Tibial nerve (tissue), 4 donors: ENCODE results near the gene XPNPEP2. TPM values are rescaled to one million over a fixed set of nuclear protein-coding genes. Genes with fewer than 3 reads are reported as not detected.

Source experiments
- DNase-seq, 2 donors: peaks; one replicate each; pipeline ENCODE4 v3.0.0-alpha.2; 2019; ENCODE audit warnings: low spot score in 2 of 2
- H3K27ac ChIP-seq, 4 donors: fragments of 200-600 bp; sonication (generic) in 3 of 4; one replicate each; pipeline ENCODE4 v1.5.1; 2017 to 2019; ENCODE audit warnings: mild to moderate bottlenecking in 1 of 4
- H3K27me3 ChIP-seq, 2 donors: fragments of 200-600 bp; sonication (generic) in 1 of 2; one replicate each; pipeline versions ENCODE4 v1.5.1 to v1.6.0; 2017 to 2019
- H3K36me3 ChIP-seq, 3 donors: fragments of 200-600 bp; sonication (generic); one replicate each; pipeline ENCODE4 v1.5.1; 2018 to 2019
- H3K4me1 ChIP-seq, 4 donors: fragments of 200-600 bp; sonication (generic) in 3 of 4; one replicate each; pipeline ENCODE4 v1.5.1; 2017 to 2019
- H3K4me3 ChIP-seq, 4 donors: fragments of 200-600 bp; sonication (generic) in 3 of 4; one replicate each; pipeline ENCODE4 v1.5.1; 2017 to 2019; ENCODE audit warnings: mild to moderate bottlenecking in 1 of 4, moderate library complexity in 1 of 4
- H3K9me3 ChIP-seq, 4 donors: fragments of 200-600 bp; sonication (generic) in 3 of 4; one replicate each; pipeline ENCODE4 v1.5.1; 2017 to 2019
- EP300 ChIP-seq, 2 donors: sonication (generic); formaldehyde crosslinking; IDR thresholded peaks; one replicate each; pipeline ENCODE4 v1.6.1; 2017; ENCODE audit warnings: antibody characterized with exemption in 2 of 2, mild to moderate bottlenecking in 1 of 2
- POLR2A ChIP-seq, 2 donors: fragments of 450-650 bp; IDR thresholded peaks; one replicate each; pipeline ENCODE4 v1.6.1; 2017; ENCODE audit warnings: antibody characterized with exemption in 2 of 2, mild to moderate bottlenecking in 2 of 2, moderate library complexity in 2 of 2
- WGBS, 2 donors: methylation state at CpG; one replicate each; pipeline ENCODE4 v1.1.5; 2018; 5-methylcytosine and 5-hydroxymethylcytosine counted together
- total RNA-seq, 4 donors: library from RNA; depleted of rRNA; stranded (reverse); fragments of >200 nt; gene quantifications; one replicate each; pipeline ENCODE4 v1.1.0, GENCODE V29; 2016
- TF ChIP-seq, protein P1 (sequence below), 5 experiments: fragments of 200-600 bp in 3 of 5; fragments of 450-650 bp in 2 of 5; sonication (generic) in 3 of 5; IDR thresholded peaks; one replicate each; pipeline ENCODE4 v1.5.1; 2016 to 2019; ENCODE audit warnings: antibody characterized with exemption in 5 of 5, mild to moderate bottlenecking in 3 of 5, moderate library complexity in 2 of 5

Gene XPNPEP2
- total RNA-seq, 4 donors from 2014 or later, result 0.87 to 10.0 (median 5.2) TPM

GRCh38 chrX:129721870-129722269 lies 16.9 kb upstream of the XPNPEP2 start:
- no peaks in the 10 kb centered on the region for H3K9me3 ChIP-seq
- DNase-seq, result no peak
- H3K27me3 ChIP-seq, result peaks cover 0 to 6% of the 10 kb centered on the region in 2 donors
- no peaks in the 10 kb centered on the region for H3K4me1 ChIP-seq
- 50 to 73% methylated on average over 2 to 4 of the region's 4 CpGs for WGBS, 2 donors
- no peaks in the 10 kb centered on the region for H3K36me3 ChIP-seq
- TF ChIP-seq POLR2A (IDR thresholded peaks at IDR 0.05) (no peak), EP300 (IDR thresholded peaks at IDR 0.05) (no peak)
- TF ChIP-seq, protein P1, sequence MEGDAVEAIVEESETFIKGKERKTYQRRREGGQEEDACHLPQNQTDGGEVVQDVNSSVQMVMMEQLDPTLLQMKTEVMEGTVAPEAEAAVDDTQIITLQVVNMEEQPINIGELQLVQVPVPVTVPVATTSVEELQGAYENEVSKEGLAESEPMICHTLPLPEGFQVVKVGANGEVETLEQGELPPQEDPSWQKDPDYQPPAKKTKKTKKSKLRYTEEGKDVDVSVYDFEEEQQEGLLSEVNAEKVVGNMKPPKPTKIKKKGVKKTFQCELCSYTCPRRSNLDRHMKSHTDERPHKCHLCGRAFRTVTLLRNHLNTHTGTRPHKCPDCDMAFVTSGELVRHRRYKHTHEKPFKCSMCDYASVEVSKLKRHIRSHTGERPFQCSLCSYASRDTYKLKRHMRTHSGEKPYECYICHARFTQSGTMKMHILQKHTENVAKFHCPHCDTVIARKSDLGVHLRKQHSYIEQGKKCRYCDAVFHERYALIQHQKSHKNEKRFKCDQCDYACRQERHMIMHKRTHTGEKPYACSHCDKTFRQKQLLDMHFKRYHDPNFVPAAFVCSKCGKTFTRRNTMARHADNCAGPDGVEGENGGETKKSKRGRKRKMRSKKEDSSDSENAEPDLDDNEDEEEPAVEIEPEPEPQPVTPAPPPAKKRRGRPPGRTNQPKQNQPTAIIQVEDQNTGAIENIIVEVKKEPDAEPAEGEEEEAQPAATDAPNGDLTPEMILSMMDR (IDR thresholded peaks at IDR 0.05), result no peak
- H3K27ac ChIP-seq, result no peak overlapping the region
- H3K4me3 ChIP-seq, result no peak overlapping the region

- peaks cover 0 to 18% of the 10 kb centered on the region in 2 donors for H3K27me3 ChIP-seq
- no peak overlapping the region for H3K27ac ChIP-seq
- no peaks in the 10 kb centered on the region for H3K36me3 ChIP-seq
- no peak overlapping the region for H3K4me3 ChIP-seq
- H3K4me1 ChIP-seq, result no peaks in the 10 kb centered on the region
- TF ChIP-seq, protein P1 (IDR thresholded peaks at IDR 0.05), result no peak
- TF ChIP-seq POLR2A (IDR thresholded peaks at IDR 0.05) (no peak), EP300 (IDR thresholded peaks at IDR 0.05) (no peak)
- H3K9me3 ChIP-seq, result no peaks in the 10 kb centered on the region
- WGBS, 2 donors, result 72 to 77% methylated on average over 4 of the region's 4 CpGs
- DNase-seq, result no peak
These were observed 15.3 kb upstream of the XPNPEP2 start for GRCh38 chrX:129723511-129723910.

DNA sequence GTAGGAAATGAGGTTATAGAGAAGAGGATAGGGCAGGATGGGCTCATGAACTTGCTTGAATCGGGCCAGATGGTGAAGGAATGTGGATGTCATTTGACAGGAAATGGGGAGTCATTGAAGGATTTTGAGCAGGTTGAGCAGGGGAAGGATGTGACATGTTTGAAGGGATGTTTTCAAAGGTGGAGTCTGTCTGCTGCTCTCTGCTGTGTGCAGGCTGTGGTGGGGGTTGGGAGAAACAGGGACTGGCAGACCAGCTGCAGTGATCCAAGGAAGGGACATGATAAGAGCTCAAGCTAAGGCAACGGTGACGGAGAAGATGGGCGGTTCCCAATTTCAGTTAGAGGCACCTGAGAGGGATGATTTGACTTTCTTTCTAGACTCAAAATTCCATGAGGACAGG lies 14.0 kb upstream of the XPNPEP2 start:
- WGBS, 2 donors, result 79 to 81% methylated on average over 4 of the region's 4 CpGs
- DNase-seq, result no peak

GRCh38 chrX:129726307-129727111 lies 12.3 kb upstream of the XPNPEP2 start:
- Histone ChIP-seq H3K27ac (no peak overlapping the region), H3K27me3 (peaks cover 0 to 18% of the 10 kb centered on the region in 2 donors), H3K36me3 (no peaks in the 10 kb centered on the region), H3K9me3 (no peaks in the 10 kb centered on the region), H3K4me1 (no peaks in the 10 kb centered on the region), H3K4me3 (no peak overlapping the region)
- DNase-seq, result peak; percentile 33 to 69
- 46 to 50% methylated on average over 4 of the region's 4 CpGs for WGBS, 2 donors
- TF ChIP-seq, protein P1 (IDR thresholded peaks at IDR 0.05), result peak; percentile 25 to 79 (median 52)
- no peak for TF ChIP-seq EP300 (IDR thresholded peaks at IDR 0.05)
- TF ChIP-seq POLR2A (IDR thresholded peaks at IDR 0.05), result no peak

More for the DNA sequence above, 14.0 kb upstream of the XPNPEP2 start:
- Histone ChIP-seq H3K4me1 (no peaks in the 10 kb centered on the region), H3K27me3 (peaks cover 0 to 18% of the 10 kb centered on the region in 2 donors), H3K9me3 (no peaks in the 10 kb centered on the region), H3K4me3 (no peak overlapping the region), H3K36me3 (no peaks in the 10 kb centered on the region), H3K27ac (no peak overlapping the region)
- TF ChIP-seq POLR2A (IDR thresholded peaks at IDR 0.05) (no peak), EP300 (IDR thresholded peaks at IDR 0.05) (no peak)
- TF ChIP-seq, protein P1 (IDR thresholded peaks at IDR 0.05), result no peak

DNA sequence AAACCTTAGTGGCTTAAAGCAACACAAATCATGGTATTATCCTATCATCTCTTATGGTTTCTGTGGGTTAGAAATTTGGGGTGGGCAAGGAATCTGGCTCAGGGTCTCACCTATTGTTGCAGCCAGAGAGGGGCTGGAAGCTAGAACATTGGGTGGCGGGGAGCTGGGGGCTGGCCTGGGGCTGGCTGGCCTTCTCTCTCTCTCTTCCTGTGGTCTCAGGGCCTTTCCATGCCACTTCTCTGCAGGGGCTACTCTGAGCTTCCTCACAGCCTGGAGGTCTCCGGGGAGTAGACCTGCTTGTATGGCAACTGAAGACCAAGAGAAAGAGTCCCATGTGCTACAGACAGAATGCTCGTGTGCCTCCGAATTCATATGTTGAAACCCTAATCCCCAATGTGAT lies 10.7 kb upstream of the XPNPEP2 start:
- no peaks in the 10 kb centered on the region for H3K4me1 ChIP-seq
- H3K36me3 ChIP-seq, result no peaks in the 10 kb centered on the region
- TF ChIP-seq, protein P1 (IDR thresholded peaks at IDR 0.05), result no peak
- TF ChIP-seq EP300 (IDR thresholded peaks at IDR 0.05) (no peak), POLR2A (IDR thresholded peaks at IDR 0.05) (no peak)
- no peaks in the 10 kb centered on the region for H3K9me3 ChIP-seq
- H3K4me3 ChIP-seq, result no peak overlapping the region
- peaks cover 0 to 15% of the 10 kb centered on the region in 2 donors for H3K27me3 ChIP-seq
- H3K27ac ChIP-seq, result no peak overlapping the region
- 92% methylated on average over 2 to 4 of the region's 4 CpGs for WGBS, 2 donors
- no peak for DNase-seq
